ENCODE measurements around the gene SNRPA1. TPM values are rescaled to one million over a fixed set of nuclear protein-coding genes. Genes with fewer than 3 reads are reported as not detected.

The SNRPA1 gene
- total RNA-seq, 2 donors from 2014 or later = 21.4 to 24.9 TPM

- H3K4me3 ChIP-seq = no peak overlapping the region
- H3K4me1 ChIP-seq = peaks cover 0 to 26% of the 10 kb centered on the region in 2 donors
- no peak for TF ChIP-seq CTCF (IDR thresholded peaks at IDR 0.05)
- H3K9me3 ChIP-seq = no peaks in the 10 kb centered on the region
- peaks cover 60% of the 10 kb centered on the region for H3K36me3 ChIP-seq
- H3K27ac ChIP-seq = no peak overlapping the region
- no peaks in the 10 kb centered on the region for H3K27me3 ChIP-seq
- no peak for DNase-seq (ENCODE audit: low spot score)
Observed at GRCh38 chr15:101272584-101272983, 22.5 kb downstream of the SNRPA1 start.

- Histone ChIP-seq H3K4me1 (peaks cover 0 to 35% of the 10 kb centered on the region in 2 donors), H3K4me3 (no peak overlapping the region), H3K36me3 (peaks cover 49% of the 10 kb centered on the region), H3K27ac (peak overlapping the region; percentile 66 to 72), H3K27me3 (no peaks in the 10 kb centered on the region), H3K9me3 (no peaks in the 10 kb centered on the region)
- peak; percentile 79 for DNase-seq (ENCODE audit: low spot score)
- peak; percentile 37 to 61 for TF ChIP-seq CTCF (IDR thresholded peaks at IDR 0.05)
Observed at GRCh38 chr15:101269479-101270223, 25.4 kb downstream of the SNRPA1 start.

- peaks cover 0 to 28% of the 10 kb centered on the region in 2 donors for H3K4me1 ChIP-seq
- no peak overlapping the region for H3K4me3 ChIP-seq
- H3K27me3 ChIP-seq = no peaks in the 10 kb centered on the region
- peaks cover 27% of the 10 kb centered on the region for H3K36me3 ChIP-seq
- peak; percentile 83 for DNase-seq (ENCODE audit: low spot score)
- H3K27ac ChIP-seq = peak overlapping the region; percentile 72 to 75
- H3K9me3 ChIP-seq = no peaks in the 10 kb centered on the region
- TF ChIP-seq CTCF (IDR thresholded peaks at IDR 0.05) = no peak
Observed at GRCh38 chr15:101267320-101268104, 27.5 kb downstream of the SNRPA1 start.

GRCh38 chr15:101266787-101267186, 28.3 kb downstream of the SNRPA1 start:
- H3K4me1 ChIP-seq = peaks cover 0 to 28% of the 10 kb centered on the region in 2 donors
- TF ChIP-seq CTCF (IDR thresholded peaks at IDR 0.05) = no peak
- DNase-seq (ENCODE audit: low spot score) = no peak
- H3K9me3 ChIP-seq = no peaks in the 10 kb centered on the region
- peaks cover 20% of the 10 kb centered on the region for H3K36me3 ChIP-seq
- no peaks in the 10 kb centered on the region for H3K27me3 ChIP-seq
- H3K27ac ChIP-seq = peak overlapping the region; percentile 72 to 75
- no peak overlapping the region for H3K4me3 ChIP-seq

- Histone ChIP-seq H3K27me3 (no peaks in the 10 kb centered on the region), H3K9me3 (no peaks in the 10 kb centered on the region), H3K4me3 (no peak overlapping the region), H3K4me1 (peaks cover 0 to 28% of the 10 kb centered on the region in 2 donors), H3K27ac (peak overlapping the region; percentile 72 to 75), H3K36me3 (peaks cover 13% of the 10 kb centered on the region)
- TF ChIP-seq CTCF (IDR thresholded peaks at IDR 0.05) = no peak
- no peak for DNase-seq (ENCODE audit: low spot score)
Observed at GRCh38 chr15:101266034-101266433, 29.0 kb downstream of the SNRPA1 start.
